GM18868 (cell line): Measurements from ENCODE around the gene IL6R.

Source experiments
- ATAC-seq: cut with Tn5 transposase; IDR thresholded peaks from one replicate; pipeline ENCODE4 v1.9.1; 2021; ENCODE audit warnings: mild to moderate bottlenecking, moderate library complexity; ENCODE audit not compliant: unreplicated experiment

Gene IL6R

DNA sequence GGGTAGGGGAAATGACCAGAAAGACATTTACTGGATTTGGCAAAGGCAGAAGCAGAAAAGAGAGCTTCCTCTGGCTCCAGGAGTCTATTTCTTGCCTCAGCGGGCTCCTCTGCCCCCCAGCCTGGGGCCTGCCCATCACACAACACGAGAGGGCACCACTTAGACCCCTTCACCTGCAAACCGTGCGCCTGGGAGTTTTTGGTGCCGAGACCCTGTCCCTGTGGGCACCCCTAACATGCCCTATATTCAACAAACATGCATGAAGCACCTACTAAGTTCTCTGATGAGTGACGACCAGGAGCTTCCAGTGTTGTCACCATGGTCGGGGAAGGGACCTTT is 18.8 kb downstream of the IL6R start:
- ATAC-seq: no peak

DNA sequence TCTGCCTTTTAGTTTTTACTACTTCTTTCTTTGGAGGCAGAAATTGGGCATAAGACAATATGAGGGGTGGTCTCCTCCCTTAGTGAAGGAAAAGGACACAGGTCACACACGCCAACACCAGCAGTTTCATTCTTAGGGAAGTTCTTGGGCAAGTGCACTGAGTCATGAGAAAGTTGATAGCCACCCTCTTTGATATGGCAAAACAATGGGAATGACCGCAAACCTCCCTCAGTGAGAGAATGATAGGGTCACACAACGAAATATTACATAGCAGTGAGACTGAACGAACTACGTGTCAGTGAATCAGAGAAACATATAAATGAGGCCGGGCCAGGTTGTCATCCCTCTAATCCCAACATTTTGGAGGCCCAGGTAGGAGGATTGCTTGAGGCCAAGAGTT is 20.0 kb downstream of the IL6R start:
- ATAC-seq: no peak

DNA sequence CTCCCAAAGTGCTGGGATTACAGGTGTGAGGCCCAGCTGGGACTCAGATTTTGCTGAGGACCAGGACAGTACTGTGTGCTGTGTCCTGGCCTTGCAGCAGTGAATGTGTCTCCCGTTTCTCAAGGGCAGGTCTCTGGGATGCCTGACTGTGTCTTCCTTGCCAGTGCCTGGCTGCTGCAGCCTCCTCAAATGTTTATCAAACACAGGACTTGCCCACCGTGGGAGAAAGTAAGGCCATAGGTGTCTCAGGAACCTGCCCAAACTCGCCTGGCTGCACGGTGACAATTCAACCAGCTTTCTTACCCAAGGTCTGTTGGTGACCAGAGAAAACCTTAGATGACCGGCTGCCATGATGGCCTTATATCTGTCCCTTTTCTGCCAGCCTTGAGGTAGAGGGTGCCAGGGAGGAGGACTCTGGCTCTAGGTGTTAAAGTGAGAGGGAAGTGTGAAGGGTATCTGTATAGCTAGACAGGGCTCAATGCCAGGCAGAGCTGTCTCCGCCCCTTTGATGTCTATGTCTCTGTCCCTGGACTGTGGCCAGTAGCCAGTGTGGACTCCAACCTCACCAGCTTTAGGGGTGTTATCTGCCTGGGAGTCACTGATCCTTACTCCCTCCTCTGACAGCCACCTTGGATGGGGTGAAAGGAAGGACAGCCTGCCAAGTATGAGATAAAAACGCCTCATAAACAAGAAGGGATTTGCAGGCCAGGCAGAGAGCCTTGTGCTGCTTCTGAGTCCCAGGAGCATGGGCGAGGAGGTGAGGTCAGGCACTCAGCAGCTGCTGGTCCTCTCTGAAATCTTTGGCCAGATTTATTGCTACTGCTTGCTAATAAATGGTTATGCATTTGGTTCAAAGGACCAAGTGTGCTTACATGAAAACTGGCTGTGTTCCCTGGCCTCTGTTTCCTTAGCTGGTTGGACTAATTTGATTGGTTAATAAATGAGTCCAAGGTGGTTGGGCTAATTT is 22.3 kb downstream of the IL6R start:
- no peak for ATAC-seq

DNA sequence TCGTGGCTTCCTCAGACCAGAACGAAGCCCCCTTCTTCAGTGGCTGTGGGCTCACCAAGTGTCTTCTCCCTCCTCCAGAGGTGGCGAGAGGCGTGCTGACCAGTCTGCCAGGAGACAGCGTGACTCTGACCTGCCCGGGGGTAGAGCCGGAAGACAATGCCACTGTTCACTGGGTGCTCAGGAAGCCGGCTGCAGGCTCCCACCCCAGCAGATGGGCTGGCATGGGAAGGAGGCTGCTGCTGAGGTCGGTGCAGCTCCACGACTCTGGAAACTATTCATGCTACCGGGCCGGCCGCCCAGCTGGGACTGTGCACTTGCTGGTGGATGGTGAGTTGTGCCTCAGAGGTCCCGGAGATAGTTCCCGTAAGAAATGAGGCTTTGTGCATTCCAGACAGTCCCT is 24.0 kb downstream of the IL6R start:
- ATAC-seq: no peak

DNA sequence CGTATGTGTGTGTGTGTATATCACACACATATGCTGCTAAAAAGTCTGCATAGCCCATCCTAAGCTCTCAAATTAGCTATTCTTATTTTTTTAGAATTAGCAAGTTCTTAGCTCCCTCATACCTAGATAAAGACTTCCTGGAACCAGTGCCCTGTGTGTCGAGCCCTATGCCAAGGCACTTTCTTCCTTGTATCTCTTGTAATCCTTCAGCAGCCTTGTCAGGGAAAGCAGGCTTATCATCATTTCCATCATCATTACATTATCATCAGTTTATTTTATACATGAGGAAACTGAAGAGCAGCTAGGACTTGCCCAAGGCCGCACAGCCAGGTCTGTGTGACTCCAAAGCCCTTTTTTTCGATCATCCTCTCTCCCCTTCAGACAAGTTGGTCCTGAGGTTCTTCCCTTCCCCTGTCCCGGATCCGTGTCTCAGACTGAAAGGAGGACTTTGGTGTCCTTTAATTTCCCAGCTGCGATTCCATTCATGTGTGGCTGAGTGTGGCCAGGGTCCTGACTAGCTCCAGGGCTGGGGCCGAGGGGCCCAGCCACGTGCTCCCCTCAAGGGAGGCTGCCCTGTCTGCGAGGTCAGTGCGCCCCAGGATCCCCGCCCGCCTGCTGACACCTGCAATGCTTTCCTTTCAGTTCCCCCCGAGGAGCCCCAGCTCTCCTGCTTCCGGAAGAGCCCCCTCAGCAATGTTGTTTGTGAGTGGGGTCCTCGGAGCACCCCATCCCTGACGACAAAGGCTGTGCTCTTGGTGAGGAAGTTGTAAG is 24.9 kb downstream of the IL6R start:
- ATAC-seq: no peak

DNA sequence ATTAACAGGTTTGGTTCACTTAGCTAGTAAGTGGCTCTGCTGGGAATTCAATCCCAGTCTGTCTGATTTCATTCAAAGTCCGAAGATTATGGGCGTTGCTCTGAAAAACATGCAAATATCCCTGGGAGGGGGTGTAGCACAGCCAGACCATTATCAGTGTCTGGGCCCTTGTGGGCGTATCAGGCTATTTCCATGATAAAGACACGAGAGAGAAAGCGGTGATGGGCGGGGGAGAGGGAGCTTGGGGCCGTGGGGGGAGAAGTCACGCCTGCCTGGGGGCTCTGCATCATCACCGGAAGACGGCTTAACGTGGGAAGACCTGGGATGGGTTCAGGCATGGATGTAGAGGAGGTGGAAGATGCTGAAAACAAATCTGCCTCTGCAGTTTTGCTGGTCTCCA is 25.8 kb downstream of the IL6R start:
- ATAC-seq: no peak

DNA sequence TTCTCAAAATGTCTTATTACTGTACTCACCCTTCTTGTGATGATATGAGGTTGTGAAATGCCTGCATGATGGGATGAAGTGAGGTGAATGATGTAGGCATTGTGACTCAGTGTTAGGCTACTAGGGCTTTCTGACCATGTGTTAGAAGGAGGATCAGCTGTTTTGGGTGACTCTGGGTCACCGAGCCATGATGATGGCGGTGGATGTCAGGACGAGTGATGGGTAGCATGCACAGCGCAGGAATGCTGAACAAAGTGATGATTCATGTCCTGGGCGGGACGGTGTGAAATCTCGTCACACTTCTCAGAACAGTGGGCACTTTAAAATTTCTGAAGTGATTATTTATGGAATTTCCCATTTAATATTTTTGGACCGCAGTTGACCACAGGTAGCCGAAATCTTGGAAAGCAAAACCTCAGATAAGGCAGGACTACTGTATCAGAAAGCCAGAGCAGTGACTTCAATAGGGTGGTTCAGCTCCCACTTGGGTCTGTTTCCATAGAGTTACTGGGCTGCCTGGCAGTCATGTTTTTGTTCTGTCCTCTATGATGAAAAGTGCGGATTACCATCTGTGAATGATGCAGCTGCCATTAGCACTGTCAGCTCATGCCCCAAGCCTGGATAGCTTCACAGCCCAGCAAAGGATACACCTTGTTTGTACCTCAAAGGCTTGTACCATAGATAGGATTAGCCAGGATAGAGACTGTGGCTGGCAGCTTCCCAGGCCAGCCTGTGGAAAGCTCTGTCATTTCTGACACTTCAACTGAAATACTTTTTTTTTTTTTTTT is 26.6 kb downstream of the IL6R start:
- no peak for ATAC-seq

DNA sequence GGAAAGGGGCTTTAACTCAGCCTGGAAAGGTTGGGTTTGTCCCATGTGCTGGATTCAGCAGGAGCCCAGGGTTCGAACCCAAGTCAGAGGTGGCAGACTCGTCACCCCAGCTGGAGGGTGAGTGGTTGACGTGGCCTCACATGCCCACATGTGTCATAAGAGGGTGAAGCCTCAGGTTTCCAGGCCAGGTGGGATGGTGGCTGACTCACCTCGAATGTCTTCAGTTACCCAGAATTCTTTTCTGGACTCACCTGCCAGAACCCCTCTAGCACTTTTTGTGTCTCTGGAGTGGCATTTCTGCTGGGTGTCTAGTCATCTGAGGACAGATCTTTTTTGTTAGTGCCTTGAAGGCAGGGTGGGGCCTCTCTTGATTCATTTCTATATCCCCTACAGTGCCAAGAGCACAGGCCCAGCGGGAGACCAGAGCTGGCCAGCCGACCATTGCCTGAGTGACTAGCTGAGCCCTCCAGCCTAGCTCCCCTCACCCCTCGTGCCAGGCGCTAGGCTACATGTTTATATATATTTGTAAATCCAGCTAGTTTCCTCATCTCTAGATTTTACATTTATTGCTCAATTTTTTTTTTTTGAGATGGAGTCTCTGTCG is 28.1 kb downstream of the IL6R start:
- no peak for ATAC-seq

DNA sequence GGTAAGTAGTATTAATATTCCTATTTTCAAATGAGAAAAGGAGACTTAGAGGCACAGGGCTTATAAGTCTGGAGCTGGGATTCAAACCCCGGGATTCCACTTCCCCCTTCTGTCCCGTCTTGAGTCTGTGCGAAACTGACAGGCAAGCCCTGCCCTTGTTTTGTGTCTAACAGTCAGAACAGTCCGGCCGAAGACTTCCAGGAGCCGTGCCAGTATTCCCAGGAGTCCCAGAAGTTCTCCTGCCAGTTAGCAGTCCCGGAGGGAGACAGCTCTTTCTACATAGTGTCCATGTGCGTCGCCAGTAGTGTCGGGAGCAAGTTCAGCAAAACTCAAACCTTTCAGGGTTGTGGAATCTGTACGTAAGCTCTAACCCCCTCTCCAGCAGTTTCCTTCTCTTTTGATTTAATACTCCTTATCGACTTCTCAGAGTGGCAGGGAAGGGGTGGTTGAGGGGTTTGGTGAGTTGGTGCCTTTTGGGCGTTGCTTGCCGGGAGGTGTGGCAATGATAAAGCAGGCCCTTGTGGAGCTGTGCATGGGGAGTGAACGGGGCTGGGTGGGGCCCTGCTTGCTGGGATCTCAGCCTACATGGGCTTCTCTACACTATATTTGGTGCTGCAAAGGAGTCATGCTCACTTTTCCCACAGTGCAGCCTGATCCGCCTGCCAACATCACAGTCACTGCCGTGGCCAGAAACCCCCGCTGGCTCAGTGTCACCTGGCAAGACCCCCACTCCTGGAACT is 29.4 kb downstream of the IL6R start:
- no peak for ATAC-seq

DNA sequence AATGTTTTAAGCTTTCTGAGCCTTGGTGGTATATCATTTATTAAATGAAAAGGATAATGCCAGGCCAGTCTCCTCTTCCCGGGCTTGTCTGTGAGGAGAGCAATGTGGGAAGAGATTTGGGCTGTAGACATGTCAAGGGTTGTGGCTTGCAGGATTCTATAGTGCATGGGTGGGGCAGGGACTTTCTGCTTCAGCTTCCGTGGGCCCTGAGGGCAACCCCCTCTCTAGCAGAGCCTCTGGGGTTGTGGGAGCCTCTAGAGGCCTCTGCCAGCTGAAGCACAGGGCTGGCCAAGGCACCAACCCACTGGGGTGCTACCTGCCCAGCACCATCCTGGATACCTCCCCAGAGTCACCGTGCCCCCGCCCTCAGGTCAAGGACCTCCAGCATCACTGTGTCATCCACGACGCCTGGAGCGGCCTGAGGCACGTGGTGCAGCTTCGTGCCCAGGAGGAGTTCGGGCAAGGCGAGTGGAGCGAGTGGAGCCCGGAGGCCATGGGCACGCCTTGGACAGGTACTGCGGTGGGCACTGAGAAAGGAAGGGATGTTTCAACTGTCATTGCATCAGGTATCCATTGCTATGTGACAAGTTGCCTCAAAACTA is 30.6 kb downstream of the IL6R start:
- no peak for ATAC-seq

DNA sequence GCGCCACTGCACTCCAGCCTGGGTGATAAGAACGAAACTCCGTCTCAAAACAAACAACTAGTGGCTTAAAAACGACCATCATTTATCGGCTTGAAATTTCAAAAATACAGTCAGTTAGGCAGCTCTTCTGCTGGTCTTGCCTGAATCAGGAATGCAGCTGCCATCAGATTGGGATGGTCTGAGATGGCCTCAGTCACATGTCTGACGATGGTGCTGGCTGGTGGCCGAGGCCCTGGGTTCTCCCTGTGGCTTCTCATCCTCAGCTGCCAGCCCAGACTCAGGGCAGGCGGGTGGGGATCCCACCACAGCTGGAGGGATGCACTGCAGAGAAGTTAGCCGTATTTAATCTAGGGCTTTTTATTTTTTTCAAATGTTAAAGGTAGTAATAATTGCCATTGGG is 31.3 kb downstream of the IL6R start:
- no peak for ATAC-seq

DNA sequence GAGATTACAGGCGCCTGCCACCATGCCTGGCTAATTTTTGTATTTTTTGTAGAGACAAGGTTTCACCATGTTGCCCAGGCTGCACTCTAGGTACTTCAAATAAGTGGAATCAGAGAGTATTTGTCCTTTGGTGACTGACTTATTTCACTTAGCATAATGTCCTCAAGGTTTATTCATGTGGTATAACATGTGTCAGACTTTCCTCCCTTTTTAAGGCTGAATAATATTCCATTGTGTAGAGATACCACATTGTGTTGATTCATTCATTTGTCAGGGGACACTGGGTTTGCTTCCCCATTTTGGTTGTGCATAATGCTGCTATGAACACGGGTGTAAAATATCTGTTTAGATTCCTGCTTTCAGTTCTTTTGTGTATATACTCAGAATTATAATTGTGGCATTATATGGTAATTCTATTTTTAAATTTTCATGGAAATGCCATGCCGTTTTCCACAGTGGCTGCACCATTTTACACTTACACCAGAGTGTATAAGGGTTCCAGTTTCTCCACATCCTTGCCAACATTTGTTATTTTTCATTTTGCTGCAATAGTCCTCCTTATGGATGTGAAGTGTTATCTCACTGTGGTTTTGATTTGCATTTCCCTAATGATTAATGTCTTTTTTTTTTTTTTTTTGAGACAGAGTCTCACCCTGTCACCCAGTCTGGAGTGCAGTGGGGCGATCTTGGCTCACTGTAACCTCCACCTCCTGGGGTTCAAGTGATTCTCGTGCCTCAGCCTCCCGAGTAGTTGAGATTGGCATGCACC is 35.1 kb downstream of the IL6R start:
- no peak for ATAC-seq

DNA sequence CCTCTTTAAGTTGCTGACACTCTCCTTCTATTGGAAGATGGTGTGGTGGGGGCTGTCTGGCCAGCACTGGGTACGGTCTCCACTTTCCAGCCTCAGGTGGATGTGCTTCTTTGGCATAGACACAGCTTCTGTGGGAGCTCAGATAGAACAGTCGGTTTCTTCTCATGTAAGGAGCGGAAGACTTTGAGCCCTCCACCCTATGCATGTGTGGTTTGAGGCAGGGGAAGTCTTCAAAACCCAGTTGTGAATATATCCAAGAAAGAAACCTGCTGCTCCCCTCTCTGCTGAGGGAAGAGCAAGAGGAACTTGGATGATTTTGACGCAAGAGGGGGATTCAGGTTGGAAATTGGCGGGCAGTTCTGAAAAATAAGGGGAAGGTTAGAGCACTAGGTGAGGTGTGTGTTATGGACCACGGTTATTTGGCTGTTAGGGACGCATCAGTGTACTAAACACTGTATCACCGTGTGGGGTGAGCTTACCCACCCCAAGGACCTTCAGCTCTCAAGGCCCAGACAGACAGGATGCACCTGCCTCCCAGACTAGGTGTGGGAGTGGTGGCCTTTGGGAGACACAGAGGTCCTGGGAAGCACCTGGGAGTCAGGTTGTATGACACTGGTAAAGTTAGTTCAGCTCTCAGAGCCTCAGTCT is 36.2 kb downstream of the IL6R start:
- ATAC-seq: no peak

DNA sequence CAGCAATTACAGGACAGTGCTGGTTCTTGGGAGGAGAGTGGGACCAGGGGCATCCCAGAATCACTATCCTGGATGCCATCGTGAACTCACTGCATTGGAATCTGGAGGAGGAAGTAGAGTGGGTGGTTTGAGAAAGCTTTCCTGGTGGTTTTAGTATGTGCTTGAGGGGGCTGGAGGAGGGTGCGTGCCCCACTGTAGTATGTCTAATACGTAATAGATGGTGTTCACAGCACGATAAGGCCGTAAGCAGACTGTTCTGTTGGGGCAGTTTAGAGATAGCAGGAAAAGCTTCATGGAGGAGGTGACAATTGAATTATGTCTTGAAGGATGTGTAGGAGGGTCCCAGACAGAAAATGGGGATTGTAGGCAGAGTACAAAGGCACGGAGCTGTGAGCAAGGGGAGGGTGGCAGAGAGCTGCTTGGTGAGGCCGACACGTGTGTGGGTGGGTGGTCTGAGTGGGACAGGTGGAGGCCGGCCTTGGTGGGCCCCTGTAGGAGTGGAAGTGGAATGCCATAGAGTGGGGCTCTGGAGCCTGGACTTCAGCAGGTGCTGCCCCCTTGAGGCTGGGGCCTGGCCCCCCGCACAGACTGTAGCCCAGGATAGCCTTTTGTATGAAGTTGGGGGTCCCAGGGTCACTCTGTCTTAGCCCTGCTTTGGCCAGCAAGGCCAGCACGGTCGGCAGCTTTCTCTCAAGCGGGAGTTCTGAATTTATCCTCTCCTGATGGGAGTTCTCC is 37.0 kb downstream of the IL6R start:
- no peak for ATAC-seq

DNA sequence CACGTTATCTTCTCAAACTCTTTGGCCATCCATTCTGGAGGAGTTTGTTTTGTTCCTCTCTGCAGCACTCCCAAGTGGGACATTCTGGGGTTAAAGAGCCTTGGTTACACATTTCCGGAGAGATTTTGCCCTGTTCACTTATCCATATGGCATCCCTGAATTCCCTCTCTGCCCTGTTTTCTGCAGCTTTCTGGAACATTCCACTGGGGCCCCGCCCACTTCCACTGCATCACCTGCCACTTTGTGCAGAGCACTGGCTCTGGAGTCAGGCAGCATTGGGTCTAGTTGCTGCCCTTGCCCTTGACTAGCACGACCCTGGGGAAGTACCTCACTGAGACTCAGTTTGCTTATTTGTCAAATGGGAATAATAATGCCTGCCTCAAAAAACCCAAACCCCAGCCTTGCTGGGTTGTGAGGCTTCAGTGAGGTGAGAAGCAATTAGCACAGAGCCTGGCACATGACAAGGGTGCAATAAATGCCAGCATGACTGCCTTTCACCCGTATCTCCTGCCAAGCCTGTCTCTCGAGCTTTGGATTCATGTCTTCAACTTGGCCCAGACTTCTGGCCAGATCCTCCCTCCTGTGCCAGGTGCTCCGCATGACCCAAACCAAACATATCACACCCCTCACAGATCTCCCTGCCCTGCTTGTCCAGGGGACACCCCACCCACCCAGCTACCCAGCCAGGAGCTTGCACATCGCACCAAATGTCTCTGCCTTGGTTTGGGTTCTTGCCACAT is 38.3 kb downstream of the IL6R start:
- ATAC-seq: no peak

DNA sequence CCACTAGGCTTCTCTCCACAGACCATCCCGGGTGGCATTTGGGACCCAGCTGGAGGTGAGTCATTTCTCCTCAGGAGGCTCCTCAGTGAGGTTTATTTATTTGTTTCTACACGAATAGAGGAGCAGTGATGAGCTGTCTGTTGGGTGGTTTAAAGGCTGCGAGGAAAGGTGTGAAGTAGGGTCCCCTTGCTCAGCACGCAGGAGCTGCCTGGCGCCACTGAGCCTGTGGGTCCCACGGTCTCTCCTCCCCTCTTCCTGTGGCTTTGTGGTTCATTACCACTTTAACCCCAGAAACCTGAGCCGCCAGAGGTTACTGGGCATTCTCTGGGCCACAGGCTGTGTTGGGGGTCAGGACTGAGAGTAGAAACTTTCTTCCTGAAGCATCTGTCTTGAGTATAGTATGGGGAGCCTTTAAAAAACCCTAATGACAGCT is 39.9 kb downstream of the IL6R start:
- ATAC-seq: no peak

DNA sequence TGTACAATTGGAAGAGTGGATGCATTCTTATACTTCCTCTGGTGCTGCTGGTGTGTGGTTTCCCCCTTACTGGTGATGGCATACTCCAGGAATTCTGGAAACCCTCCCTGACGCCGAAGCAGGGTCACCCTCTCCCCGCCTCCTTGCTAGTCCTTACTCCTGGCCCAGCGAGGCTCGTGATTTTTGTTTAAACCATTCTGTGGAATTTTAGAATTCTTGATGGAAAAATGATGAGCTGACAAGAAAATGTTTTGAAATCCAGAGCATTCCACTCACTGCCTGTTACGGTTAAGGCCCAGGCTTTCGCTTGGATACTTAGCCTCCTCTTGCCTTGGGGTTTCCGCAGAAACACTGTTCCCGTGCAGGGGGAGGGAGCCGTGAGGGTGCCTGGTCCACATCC is 41.1 kb downstream of the IL6R start:
- no peak for ATAC-seq
